NB4 (cell line): ENCODE results near the gene POU3F4.

ENCODE experiments used
- DNase-seq: peaks from one replicate; pipeline ENCODE4 v3.0.0; 2010; ENCODE audit warnings: low read depth
- H3K4me3 ChIP-seq: one replicate; pipeline ENCODE4 v1.5.1; 2011; ENCODE audit warnings: mild to moderate bottlenecking, low read depth, low read length, moderate library complexity
- MYC ChIP-seq: IDR thresholded peaks from 2 replicates; pipeline ENCODE4 v1.6.1; 2011; ENCODE audit warnings: low read depth, low read length
- POLR2A ChIP-seq: IDR thresholded peaks from 2 replicates; pipeline ENCODE4 v1.6.1; 2011; ENCODE audit warnings: mild to moderate bottlenecking; ENCODE audit not compliant: insufficient read length; ENCODE audit errors: extremely low read depth
- TF ChIP-seq, protein P1 (sequence below): IDR thresholded peaks from 2 replicates; pipeline ENCODE4 v1.6.1; 2011; ENCODE audit warnings: low read depth, low read length
- TF ChIP-seq, protein P2 (sequence below): IDR thresholded peaks from one replicate; pipeline ENCODE4 v1.5.1; 2012; ENCODE audit warnings: low read depth, low read length

The POU3F4 gene

GRCh38 chrX:83508006-83508405, at the start of gene POU3F4:
TSS of gene POU3F4 (plus strand) at chrX:83508290. CDS start at chrX:83508325, 35 bp downstream.
- no peak for DNase-seq
- no peak within 1 kb of the TSS for H3K4me3 ChIP-seq

GRCh38 chrX:83469551-83469950, 38.5 kb upstream of the POU3F4 start:
- TF ChIP-seq, protein P1, sequence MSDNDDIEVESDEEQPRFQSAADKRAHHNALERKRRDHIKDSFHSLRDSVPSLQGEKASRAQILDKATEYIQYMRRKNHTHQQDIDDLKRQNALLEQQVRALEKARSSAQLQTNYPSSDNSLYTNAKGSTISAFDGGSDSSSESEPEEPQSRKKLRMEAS, result no peak
- TF ChIP-seq, protein P2, sequence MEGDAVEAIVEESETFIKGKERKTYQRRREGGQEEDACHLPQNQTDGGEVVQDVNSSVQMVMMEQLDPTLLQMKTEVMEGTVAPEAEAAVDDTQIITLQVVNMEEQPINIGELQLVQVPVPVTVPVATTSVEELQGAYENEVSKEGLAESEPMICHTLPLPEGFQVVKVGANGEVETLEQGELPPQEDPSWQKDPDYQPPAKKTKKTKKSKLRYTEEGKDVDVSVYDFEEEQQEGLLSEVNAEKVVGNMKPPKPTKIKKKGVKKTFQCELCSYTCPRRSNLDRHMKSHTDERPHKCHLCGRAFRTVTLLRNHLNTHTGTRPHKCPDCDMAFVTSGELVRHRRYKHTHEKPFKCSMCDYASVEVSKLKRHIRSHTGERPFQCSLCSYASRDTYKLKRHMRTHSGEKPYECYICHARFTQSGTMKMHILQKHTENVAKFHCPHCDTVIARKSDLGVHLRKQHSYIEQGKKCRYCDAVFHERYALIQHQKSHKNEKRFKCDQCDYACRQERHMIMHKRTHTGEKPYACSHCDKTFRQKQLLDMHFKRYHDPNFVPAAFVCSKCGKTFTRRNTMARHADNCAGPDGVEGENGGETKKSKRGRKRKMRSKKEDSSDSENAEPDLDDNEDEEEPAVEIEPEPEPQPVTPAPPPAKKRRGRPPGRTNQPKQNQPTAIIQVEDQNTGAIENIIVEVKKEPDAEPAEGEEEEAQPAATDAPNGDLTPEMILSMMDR, result peak; percentile 28
- TF ChIP-seq POLR2A, result no peak
- DNase-seq, result peak; percentile 37
- H3K4me3 ChIP-seq, result no peak overlapping the region

More at GRCh38 chrX:83508006-83508405, at the start of gene POU3F4:
- TF ChIP-seq, protein P1, result no peak
- no peak for TF ChIP-seq POLR2A
- TF ChIP-seq MYC, result no peak
- TF ChIP-seq, protein P2, result no peak

- DNase-seq, result no peak
- TF ChIP-seq, protein P2, result no peak
- TF ChIP-seq, protein P1, result no peak
- TF ChIP-seq MYC, result no peak
- no peak for TF ChIP-seq POLR2A
- no peak overlapping the region for H3K4me3 ChIP-seq
Observed at GRCh38 chrX:83495898-83496297, 12.2 kb upstream of the POU3F4 start.

- DNase-seq, result no peak
- no peak overlapping the region for H3K4me3 ChIP-seq
Observed at GRCh38 chrX:83501003-83501402, 7.1 kb upstream of the POU3F4 start.

DNA sequence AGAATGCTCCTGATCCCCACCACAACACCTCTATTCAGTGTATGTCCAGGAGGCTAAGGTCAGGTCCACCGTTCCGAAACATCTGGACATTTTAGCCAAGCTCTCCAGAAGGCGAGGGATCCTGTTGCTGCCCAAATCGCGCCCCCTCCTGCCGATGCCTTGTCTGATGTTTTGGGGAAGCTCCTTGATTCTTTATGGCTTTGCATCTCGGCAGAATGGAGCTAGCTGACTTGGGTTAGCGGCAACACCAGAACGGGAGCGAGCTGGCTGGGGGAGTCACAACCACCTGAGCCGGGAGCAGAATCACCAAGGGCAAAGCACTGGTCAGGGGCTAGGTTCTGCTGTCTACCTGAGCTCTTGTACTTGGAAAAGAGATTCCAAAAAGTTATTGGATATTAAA, 6.6 kb upstream of the POU3F4 start:
- H3K4me3 ChIP-seq, result no peak overlapping the region
- TF ChIP-seq, protein P1, result no peak
- no peak for TF ChIP-seq POLR2A
- TF ChIP-seq, protein P2, result no peak
- TF ChIP-seq MYC, result no peak

More at GRCh38 chrX:83501003-83501402, 7.1 kb upstream of the POU3F4 start:
- no peak for TF ChIP-seq MYC
- TF ChIP-seq, protein P1, result no peak
- TF ChIP-seq, protein P2, result no peak

DNA sequence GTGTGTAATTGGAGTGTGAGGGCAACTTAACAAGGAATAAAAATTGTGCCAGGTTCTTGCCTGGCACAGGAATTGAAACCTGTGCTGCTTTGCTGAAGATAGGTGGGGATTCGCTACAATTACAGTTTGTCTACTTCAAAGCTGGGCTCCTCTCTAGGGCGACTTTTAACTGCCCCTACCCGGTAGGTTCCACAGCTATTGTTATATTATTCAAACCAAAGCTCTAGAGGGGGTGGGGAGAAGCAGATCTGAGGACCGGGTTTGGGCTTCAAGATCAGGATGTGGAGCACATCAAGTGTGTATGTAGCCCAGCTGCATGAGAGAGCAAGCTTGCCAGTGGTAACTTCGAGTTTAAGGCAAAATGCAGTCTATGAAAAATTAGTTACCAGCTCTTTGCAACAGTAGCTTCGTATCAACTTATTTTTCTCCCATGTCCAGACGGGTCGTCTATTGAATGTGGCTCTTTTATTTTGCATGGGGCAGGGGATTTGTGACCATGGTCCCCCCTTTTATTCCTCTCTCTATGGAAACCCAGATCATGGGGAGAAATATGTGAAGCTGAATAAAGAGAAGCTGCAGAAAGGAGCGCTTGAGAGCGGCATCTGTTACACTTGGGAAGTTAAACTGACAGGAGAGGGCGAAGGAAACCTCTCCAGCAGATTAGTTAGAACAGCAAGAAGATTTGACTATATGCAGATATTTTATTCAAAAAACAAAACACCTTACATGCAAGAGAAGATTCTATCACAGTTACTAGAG, 3.2 kb upstream of the POU3F4 start:
- no peak for TF ChIP-seq POLR2A
- TF ChIP-seq, protein P1, result no peak
- TF ChIP-seq, protein P2, result no peak
- TF ChIP-seq MYC, result no peak
- no peak for DNase-seq
- no peak overlapping the region for H3K4me3 ChIP-seq

More for the DNA sequence above, 6.6 kb upstream of the POU3F4 start:
- no peak for DNase-seq
